ENCODE measurements around the gene INSYN2B. TPM values are rescaled to one million over a fixed set of nuclear protein-coding genes. Genes with fewer than 3 reads are reported as not detected.
"Not testable (repeated sequence)": the region's sequence is repeated elsewhere in the genome, so short reads cannot be mapped to it uniquely, and the experiment has no call there.

INSYN2B gene
- total RNA-seq, 1 experiment from 2014 or later: 15.6 TPM

DNA sequence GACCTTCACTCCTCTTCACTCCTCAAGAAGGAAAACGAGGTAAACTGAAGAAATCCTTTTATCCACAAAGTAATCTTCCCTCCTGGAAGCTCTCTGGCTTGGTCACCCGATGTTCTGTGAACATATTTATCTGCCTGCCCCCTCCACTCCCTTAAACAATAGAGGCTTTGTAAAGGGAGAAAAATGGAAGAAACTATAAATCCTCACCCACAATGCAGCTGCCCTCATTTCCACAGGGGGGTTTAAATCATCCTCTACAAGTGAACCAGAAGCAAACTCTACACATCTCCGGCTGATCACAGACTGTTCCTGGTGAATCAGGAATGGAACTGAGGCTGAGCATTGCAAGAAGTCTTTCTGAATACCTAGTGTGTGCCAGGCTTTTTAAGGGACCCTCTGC lies 7.2 kb downstream of the INSYN2B start:
- DNase-seq (ENCODE audit: low spot score): no peak

DNA sequence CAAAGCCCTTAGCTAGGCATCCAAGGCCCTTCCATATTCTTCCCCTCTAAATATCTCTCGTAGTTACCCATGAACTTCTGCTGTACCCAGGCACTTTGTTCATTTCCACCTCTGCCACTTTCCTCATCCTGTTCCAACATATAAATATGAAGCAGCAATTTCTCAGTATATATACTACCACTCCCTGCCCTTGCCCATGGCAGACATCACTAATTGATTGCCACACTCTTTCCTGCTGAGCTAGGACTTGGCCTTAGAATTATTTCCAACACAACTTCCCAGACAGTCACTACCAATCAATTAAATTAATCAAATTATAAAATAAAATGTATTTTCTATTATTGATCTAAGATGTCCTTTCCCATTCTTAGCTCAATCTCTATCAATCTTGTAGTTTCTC lies 8.5 kb downstream of the INSYN2B start:
- no peak for DNase-seq (ENCODE audit: low spot score)

DNA sequence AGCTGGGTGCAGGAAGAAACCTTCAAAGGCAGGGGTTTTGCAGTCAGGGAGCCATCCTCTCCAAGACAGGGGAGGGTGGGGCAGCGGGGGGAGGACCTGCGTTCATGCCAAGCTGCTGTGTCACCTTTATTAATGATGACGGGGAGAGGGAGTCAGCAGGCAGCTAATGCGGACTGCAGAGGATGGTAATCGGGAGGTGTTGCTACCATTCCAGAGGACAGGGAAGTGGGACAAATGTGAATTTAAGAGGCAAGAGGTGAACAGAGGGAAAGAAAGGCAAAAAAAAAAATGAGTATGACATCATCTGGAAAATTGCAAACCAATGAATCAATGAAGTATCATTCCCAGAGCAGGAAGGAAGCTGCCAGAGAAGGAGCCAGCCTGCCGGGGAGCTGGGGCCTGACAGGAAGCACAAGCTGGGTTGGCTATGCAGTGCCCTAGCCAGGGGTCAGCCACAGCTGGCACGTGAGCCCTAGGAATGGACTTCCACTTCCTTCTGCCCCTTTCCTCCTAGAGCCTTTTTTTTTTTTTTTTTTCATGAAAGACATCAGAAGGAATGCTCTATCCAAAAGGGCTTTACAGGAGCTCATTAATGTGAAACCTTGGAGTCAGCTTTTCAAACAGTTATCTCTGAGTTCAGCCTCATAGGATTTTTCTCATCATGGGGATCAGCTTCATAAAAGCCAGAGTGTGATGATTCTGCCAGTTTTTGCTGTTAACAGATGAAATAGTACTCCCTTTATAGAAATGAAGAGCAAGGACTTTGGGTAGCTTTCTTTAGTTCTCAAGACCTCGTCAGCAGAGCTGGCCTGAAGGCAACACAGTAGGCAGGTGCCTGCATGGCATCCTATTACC lies 9.2 kb downstream of the INSYN2B start:
- DNase-seq (ENCODE audit: low spot score): peak; percentile 92

DNA sequence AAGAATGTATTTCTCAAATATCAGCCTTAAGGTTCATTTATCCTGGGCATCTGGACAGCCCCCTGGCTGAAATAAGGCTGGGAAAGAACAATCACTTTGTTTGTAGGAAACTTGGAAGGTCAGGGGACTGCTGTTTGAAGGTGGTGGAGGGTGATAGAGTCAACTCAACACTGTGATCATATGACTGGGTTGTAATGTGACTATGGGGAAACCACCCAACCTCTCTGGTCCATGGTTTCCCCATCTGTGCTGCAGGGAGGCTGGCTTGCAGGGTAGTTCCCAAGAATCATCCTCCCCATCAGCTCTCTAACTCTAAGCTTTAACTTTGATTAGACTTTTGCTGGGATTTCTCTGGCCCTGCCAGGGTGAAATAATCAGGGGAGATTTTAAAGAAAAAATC lies 10.0 kb downstream of the INSYN2B start:
- no peak for DNase-seq (ENCODE audit: low spot score)

DNA sequence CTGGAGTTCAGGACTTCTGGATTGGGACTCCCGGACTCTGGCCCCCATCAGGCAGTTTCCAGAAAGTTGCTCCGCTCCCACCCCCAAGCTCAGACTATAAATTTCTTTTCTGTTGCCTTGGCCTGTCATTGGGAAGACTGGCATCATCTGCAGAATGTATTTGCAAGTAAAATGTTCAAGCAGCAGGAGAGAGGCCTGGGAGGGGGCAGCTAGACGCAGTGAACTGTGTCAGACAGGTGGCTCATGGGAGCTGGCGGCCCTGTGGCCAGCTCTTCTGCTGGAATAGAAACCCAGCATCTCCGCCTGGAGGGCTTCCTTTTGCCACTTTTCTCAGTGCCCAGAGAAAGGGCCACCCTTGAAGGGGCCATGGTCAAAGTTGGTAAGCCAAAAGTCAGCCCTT lies 16.0 kb downstream of the INSYN2B start:
- no peak for DNase-seq (ENCODE audit: low spot score)

DNA sequence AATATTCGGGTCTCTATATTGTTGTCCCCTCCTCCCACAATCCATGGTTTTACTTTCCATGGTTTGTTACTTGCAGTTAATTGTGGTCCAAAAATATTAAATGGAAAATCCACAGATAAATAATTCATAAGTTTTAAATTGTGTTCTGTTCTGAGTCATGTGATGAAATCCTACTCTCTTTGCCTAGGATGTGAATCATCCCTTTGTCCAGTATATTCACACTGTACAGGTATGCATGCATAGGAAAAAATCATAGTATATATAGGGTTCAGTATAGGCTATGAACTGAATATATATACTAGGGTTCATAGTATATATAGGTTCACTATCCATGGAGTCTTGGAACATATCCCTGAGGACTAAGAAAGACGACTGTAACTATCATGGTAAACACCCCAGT lies 19.6 kb downstream of the INSYN2B start:
- DNase-seq (ENCODE audit: low spot score): no peak

DNA sequence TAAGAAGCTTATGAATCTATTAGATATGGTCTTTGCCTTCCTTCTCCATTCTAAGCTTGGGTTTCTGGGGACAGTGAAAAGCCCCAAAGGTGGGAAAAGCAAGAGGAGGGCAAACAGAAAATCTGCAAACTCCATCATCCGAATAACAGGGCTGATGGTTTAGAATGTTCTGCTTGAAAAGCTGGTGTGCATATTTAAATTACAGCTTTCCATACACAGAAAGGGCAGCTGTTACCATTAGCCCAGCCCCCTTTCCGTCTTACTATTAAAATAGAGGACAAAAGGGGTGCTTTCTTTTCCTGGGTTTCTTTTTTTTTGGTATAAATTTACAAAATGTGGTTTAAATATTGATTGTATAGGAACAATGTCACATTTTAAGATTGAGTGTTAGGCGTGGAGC lies 22.0 kb downstream of the INSYN2B start:
- DNase-seq (ENCODE audit: low spot score): no peak

DNA sequence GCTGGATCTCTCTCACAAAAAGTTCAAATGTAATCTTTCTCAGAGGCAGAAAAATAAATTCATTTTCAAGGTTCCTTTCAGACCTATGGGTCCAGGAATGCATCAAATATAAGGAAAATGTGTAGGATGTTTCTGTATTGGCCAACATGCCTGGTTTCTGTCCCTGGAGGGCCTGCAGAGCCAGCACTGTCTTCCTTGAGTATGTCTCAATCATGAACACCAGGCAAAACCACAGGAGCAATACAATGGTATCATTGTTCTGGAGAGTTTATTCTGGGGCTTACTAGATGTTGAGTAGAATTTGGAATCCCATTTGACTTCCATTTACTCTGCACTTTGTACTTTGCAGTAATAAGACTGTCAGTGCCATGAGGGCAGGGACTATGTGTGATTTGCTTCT lies 23.5 kb downstream of the INSYN2B start:
- DNase-seq (ENCODE audit: low spot score): no peak

DNA sequence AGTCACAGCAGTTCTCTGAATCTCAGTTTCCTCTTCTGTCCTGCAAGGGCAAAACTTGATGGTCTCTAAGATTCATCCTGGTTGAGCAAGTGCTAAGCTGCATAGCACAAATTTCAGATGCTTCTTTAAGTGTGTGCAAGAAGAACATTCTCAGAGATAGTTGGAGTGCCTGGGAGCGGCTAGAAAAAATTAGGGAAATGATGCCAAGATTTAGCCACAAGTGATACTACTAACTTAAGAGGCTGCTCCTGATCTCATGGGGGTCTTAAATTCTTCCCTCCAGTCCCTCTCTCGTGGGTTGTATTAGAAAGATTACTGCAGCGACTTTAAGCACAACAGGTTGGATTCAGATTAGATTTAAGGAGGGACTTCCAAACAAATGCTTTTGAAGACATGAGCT lies 24.2 kb downstream of the INSYN2B start:
- DNase-seq (ENCODE audit: low spot score): no peak

DNA sequence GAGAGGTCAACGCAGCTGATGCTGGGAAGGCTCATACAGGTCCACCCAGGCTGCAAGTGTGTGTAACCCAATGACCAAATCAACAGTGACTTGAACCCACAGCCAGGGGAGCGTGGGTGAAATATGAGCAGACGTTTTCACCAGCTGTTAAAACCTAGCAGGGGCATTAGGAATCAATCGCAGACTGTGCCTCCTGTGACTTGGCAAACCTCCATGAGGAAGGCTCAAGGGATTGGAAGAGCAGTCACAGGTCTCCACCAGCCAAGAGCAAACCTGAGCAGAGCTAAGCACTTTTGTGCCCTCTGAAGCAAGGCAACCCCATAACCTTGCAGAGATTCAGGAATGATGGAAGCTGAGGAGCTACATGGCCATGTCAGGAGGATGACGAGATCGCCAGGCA lies 25.5 kb downstream of the INSYN2B start:
- no peak for DNase-seq (ENCODE audit: low spot score)

DNA sequence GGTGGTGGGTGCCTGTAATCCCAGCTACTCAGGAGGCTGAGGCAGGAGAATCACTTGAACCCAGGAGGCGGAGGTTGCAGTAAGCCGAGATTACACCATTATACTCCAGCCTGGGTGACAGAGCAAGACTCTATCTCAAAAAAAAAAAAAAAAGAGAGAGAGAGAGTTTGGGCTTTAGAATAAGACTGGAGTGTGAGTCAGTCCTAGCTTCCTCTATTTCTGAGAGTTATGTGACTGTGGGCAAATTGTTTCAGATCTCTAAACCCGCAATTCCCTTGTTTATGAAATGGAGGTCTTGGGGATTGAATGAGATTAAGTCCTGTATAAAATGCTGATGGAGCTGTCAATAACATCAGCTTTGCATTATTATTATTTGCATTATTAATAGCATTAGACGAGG lies 27.1 kb downstream of the INSYN2B start:
- not testable (repeated sequence) for DNase-seq (ENCODE audit: low spot score)

DNA sequence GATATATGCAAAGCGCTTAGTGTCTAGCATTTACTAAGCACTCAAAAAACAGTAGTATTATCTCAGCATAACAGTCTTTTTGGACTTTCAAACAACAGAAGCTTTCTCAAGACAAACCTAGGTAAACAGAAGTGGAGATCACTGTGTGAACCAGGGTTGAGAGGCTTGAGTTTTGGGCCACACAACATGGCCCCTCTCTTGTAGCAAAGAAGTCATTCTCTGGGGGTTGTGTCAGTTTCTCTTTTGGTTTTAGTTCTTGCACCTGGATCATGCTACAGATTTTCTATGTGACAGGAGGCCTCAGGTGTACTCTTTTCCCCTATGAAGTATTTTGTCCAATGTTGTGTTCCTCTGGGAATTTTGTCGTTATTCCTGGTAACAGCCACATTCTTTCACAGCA lies 30.0 kb downstream of the INSYN2B start:
- no peak for DNase-seq (ENCODE audit: low spot score)

DNA sequence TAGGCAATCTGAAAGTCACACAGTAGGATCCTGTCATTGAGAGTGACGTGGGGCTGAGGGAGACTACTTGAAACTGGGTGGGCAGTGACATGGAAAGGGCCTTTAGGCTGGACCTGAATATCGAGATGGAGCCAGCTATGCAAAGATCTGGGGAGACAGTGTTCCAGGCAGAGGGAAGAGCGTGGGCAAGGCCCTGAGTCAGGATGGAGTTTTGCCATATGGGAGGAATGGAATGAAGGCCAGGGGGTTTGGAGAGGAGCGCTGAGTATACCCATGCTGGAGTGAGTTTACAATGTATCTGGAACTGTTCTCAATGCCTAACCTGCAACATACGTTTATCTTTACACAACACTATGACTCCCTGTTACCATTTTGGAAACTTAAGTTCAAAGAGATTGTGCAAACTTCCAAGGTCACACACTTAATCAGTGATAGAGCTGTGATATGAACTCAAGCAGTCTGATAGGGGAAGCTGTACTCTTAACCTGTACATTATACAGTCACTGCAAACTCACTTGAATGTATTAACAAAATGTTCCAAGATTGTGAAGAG lies 33.5 kb downstream of the INSYN2B start:
- no peak for DNase-seq (ENCODE audit: low spot score)

DNA sequence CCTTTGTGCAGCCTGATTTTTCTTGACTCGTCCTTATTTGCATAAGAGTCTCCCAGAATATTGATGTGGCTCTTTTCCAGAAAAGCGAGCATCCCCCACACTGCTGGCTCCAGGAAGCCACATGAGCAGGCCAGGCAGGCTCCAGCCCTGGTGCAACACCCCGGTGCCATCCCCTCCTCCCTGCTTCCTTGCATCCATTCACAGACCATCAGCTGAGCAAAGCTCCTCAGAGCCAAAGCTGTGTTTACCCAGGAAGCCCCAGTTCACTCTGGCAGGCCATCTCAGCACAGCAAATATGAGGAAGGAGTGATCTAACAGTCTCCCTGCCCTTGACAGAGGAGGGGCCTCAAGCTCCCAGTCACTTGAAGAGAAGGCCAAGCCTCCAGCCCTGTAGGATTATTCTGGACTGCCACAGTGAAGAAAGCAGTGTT lies 34.4 kb downstream of the INSYN2B start:
- peak; percentile 32 for DNase-seq (ENCODE audit: low spot score)

DNA sequence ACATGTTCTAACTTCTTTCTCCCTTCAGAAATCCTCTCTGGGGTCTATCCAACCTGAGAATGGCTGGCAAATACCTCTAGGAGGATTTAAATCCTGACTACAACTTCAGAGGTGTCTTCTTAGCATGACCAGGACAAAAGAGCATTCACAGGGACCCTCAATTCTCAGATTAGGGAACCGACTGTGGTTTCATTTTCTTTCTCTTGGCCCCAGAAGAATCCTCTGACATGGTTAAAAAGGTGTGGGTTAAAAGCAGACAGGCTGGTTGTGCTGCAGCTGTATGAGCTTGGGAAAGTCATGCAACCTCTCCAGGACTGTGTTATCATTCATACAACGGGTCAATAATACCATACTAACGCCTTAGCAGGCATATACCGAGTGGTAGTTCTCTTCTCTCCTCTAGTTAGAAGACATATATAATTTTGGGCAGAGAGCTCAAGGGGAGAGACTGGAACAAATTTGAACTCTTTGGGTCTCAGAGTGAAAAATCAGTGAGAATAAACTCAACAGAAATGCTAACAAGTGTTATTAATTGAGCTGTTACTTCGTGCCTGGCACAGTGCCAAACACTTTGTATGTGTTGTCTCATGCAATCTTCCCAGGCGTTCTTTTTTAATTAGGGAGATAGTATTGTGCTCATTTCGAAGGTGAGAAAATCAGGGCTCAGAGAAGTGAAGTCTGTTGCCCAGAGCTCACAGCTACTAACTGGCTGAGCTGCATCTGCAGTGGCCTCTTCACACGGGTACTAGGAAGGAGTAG lies 35.2 kb downstream of the INSYN2B start:
- DNase-seq (ENCODE audit: low spot score): no peak

DNA sequence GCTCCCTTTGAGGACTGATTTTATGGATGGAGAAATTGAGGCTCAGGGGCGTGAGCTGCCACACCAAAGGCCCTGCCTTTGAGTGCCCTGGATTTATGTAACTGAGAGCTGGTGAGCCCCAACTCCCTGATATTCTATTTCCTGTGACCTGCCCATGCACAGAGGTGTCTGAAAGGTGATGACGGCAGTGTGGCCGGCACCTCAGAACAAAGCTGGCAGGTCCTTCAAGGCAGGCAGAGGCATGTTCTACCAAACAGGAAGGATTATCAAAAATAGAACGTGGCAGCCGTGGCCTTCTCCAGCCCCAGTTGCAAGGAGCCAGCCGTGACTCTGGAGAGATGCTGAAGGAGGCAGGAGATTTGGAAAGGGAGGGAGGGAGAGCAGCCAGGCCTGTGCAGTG lies 36.2 kb downstream of the INSYN2B start:
- DNase-seq (ENCODE audit: low spot score): no peak

DNA sequence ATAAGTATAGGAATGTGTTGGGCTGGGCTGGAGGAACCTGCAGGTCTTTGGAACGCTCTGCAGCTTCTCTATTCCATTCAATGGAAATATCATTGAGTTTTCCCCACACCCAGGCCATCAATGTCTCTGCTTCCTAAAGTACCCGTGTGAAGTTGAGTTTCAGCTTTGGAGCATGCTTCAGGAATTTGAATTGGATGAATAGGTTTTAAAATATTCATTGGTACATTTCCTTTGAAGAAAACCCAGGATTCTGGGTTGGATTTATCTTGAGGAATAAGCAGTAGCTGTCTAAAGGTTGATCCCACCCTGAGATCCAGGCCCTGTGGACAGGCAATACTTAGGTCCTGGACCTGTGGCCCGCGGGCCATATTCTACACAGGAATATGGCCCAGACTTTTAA lies 37.3 kb downstream of the INSYN2B start:
- no peak for DNase-seq (ENCODE audit: low spot score)

DNA sequence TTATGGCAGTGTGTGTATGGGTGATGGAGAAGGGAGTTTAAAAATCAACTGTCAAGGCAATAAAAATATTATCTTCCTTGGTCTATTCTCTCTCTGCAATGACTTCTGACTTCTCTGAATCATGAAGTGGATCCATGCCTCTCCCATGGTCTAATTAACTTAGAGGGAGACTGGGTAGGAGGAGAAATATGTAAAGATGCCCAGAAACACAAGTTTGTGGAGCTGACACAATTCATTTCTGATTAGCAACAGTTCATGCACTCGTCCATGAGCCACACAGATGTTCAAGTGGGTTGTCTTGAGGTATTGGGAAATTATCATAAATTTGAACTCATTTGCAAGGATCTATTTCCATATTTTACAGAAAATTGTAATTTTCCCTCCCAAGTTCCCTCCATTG lies 38.1 kb downstream of the INSYN2B start:
- no peak for DNase-seq (ENCODE audit: low spot score)

DNA sequence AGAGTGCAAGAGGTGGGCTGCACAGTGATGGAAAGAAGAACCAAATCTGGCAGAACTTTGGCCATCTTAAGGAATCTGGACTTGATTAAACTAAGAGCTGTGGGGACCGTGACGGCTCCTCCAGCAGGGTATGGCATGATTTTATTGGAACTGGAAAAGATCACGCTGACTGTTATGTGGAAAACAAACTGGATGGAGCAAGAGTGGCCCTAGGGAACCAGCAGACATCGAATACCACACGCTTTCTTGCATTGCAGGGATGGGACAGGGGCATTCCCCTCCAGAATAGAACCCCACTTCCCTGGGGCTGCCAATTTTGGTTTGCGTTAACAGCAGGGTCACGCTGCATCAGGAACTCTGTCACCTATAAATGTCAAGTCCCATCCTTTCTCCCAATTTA lies 38.8 kb downstream of the INSYN2B start:
- DNase-seq (ENCODE audit: low spot score): no peak

DNA sequence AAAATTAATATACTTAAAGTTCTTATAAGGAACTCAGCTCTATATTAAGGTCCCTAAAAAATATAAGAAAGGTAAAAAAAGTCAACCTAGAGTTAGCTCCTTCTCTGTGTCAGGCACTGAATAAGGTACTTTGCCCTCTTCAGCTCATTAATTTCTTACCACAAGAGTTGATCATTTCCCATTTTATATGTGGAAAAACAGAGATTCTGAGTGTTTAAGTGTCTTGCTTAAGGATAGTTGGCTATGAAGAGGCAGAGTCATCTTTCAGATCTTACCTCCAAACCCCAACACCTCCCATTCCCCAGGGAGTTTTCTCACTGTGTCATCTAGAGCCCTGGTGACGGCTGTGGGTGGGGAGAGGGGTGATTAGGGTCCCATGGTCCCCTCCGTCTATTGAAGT lies 40.6 kb downstream of the INSYN2B start:
- no peak for DNase-seq (ENCODE audit: low spot score)

DNA sequence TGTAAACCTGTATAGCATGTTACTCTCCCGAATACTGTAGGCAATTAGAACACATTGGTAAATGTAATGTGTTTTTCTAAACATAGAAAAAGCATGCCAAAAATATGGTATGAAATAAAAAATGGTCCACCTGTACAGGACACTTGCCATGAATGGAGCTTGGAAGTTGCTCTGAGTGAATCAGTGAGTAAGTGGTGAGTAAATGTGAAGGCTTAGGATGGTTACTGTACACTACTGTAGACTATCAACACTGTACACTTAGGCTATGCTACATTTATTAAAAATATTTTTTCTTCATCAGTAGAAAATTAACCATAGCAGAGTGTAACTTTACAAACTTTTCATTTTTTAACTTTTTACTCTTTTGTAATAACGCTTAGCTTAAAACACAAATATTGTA lies 41.9 kb downstream of the INSYN2B start:
- DNase-seq (ENCODE audit: low spot score): no peak

DNA sequence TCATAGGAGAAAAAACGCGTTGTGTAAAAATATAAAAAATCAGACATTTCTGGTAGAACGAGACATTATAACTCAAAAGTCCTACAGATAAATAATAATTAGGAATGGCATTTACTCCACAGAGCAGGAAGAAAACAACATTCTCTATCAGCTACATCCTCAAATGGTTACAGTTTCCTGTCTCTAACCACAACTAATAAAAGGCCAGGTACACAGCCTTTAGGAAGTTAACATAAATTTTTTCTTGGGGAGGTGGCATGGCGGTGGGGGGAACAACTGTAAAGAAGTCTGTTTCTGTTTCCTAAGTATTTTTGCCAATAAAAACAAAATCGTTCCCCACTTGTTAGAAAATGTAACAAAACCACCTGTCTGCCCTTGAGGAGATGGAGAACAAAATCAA lies 44.5 kb downstream of the INSYN2B start:
- DNase-seq (ENCODE audit: low spot score): no peak

DNA sequence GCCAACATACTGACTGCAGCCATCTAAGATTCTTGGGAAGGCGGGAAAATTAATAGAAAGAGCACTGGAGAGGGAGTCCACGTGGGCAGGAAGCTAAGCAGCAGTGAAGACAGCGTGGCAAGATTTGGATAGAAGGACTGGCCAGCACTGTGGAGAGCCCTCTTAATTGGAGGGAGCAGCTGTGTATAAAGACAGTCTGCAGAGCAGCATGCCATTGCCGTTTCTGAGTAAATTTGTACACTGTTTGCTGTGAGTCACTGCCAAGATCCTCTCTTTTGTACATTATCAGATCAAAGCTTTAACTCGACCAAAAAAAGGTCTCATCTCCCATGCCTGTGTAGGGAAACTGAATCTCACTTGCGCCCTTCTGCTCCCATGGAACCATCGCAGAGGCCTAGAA lies 45.3 kb downstream of the INSYN2B start:
- DNase-seq (ENCODE audit: low spot score): peak; percentile 16
